ENCODE measurements around the gene SMYD3.

- TF ChIP-seq RFX5 (IDR thresholded peaks at IDR 0.05) (no peak), NR3C1 (IDR thresholded peaks at IDR 0.05) (no peak), KDM1A (IDR thresholded peaks at IDR 0.05; ENCODE audit: low read depth) (no peak), RARB (CRISPR knock-in tag; IDR thresholded peaks at IDR 0.05) (no peak)
Observed at GRCh38 chr1:246051909-246052518, 455.1 kb downstream of the SMYD3 start.
